ENCODE measurements around the gene PNN.
"Not testable (repeated sequence)": the region's sequence is repeated elsewhere in the genome, so short reads cannot be mapped to it uniquely, and the experiment has no call there.

The PNN gene

DNA sequence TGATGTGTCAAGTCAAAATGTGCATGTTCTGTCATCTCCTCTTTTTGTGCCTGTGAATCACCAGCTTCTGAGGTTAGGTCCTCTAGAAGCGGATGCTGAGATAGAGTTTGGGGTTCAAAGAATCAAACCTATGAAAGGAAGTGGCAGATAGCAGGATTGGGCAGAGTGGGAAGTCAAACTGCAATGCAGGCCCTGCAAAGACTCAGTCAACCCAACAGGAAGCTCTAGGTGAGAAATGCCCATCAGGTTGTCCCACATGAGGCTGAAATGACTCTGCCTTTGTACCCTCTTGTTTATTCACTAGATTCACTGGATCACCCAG is 54.1 kb downstream of the PNN start:
- peak in 2 of 3 donors; percentile 8 to 9 for DNase-seq (ENCODE audit: low read depth in 3 of 3, low spot score in 1 of 3)

DNA sequence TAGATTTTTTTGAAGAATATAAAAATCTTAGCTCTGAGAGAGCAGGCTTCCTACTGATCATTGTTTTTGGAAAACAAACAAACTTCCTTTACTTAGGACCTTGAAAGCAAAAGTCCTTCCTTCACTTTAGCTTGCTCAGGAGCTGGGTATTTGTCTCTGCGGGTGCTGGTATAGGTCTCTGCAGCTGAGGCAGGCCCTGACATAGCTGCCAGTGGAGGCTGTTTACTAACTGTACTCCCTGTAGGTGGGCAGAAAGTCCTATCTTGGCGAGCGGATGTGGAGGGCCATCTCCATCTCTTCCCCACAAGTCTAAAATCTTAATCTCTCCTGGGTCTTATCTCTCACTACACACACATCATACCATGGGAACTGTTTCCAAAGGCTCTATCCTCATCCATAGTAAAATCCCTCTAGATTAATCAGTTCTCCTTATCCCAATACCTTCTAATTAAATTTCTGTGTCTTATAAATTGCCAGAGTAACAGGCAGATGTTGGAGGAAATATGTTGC is 54.6 kb downstream of the PNN start:
- DNase-seq (ENCODE audit: low read depth in 3 of 3, low spot score in 1 of 3), result no peak

DNA sequence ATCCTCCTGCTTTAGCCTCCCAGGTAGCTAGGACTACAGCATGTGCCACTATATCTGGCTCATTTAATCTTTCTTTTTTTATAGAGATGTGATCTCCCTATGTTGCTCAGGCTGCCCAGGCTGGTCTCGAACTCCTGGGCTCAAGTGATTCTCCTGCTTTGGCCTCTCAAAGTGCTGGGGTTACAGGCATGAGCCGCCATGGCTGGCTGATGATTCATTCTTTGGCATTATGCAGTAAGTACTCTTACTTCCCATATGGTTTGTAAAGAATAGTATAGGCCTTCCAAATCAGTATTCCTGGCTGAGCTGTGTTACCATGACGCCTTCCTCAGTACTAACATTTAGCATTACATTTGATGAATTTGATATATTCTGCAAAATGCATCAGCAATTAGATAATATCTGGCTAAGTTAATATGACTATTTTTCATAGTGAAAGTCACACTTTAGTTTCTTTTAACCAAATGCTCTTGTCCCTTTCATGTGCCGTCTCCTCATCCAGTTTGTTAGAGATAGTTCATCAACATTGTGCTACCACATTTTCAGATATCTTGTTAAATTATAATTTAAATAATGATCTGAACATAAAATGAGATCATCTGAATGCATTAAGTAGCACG is 55.5 kb downstream of the PNN start:
- no peak for DNase-seq (ENCODE audit: low read depth in 3 of 3, low spot score in 1 of 3)

DNA sequence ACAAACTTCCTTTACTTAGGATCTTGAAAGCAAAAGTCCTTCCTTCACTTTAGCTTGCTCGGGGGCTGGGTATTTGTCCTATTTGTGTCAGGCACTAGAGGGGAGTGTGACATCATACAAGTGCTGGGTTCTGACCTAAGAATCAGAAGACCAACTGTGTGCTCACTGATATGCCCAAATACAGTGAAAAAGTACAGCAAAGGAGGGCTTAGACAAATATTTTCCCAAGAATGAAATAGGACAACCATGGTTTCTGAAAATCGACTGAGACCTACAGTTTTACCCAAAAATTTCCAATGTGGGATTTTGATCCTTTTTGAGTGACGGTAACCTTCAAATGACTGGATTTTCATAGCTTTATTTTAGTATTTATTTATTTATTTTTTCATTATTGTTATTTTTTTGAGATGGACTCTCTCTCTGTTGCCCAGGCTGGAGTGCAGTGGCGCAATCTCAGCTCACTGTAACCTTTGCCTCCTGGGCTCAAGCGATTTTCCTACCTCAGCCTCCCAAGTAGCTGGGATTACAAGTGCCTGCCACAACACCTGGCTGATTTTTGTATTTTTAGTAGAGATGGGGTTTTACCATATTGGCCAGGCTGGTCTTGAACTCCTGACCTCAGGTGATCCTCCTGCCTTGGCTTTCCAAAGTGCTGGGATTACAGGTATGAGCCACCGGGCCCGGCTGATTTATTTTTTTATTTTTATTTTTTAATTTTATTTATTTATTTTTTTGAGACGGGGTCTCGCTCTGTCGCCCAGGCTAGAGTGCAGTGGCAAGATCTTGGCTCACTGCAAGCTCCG is 56.9 kb downstream of the PNN start:
- not testable (repeated sequence) for DNase-seq (ENCODE audit: low read depth in 3 of 3, low spot score in 1 of 3)
